Activated B cell treated with CpG ODN at 0.5 μM for 24 hours (primary cell): ENCODE data around the gene AFF1. TPM values are rescaled to one million over a fixed set of nuclear protein-coding genes. Genes with fewer than 3 reads are reported as not detected.

Experiments
- ATAC-seq: fragments of 200-7000 bp; cut with Tn5 transposase; one replicate; pipeline ENCODE4 v1.10.0; 2021; ENCODE audit warnings: low read depth, mild to moderate bottlenecking, moderate library complexity
- CTCF ChIA-PET: fragments of 350-600 bp; sonication (Branson Sonifier 250); formaldehyde crosslinking; loops from one replicate; lab custom pipeline; 2021; ENCODE audit warnings: antibody characterized with exemption; lab: Charles Lee
- POLR2A ChIA-PET: fragments of 350-600 bp; sonication (Branson Sonifier 250); formaldehyde crosslinking; loops from one replicate; lab custom pipeline; 2021; ENCODE audit warnings: antibody characterized with exemption; lab: Charles Lee
- DNase-seq: peaks from one replicate; pipeline ENCODE4 v3.0.0; 2022
- H3K27ac Mint-ChIP-seq: one replicate; pipeline ENCODE4 v1.8.0; 2020; ENCODE audit warnings: mixed read lengths
- H3K27me3 Mint-ChIP-seq: one replicate; pipeline ENCODE4 v1.8.0; 2021; ENCODE audit warnings: mixed read lengths
- H3K36me3 Mint-ChIP-seq: one replicate; pipeline ENCODE4 v1.8.0; 2021; ENCODE audit warnings: low read depth, mixed read lengths
- H3K4me1 Mint-ChIP-seq: one replicate; pipeline ENCODE4 v1.8.0; 2021; ENCODE audit warnings: mixed read lengths
- H3K4me3 Mint-ChIP-seq: one replicate; pipeline ENCODE4 v1.8.0; 2020; ENCODE audit warnings: mild to moderate bottlenecking, mixed read lengths
- H3K9me3 Mint-ChIP-seq: one replicate; pipeline ENCODE4 v1.8.0; 2020; ENCODE audit warnings: mixed read lengths
- intact Hi-C: fragments of 100-400 bp; cut with micrococcal nuclease; formaldehyde crosslinking; loops from one replicate; pipeline ENCODE4 v1.15.1; 2024
- total RNA-seq: library from RNA; stranded (reverse); gene quantifications from 2 replicates; pipeline ENCODE4 v1.2.3, GENCODE V29; 2022
- TF ChIP-seq, protein P1 (sequence below): fragments of 200-600 bp; IDR thresholded peaks from one replicate; pipeline ENCODE4 v1.8.0; 2022; ENCODE audit warnings: antibody characterized with exemption, mild to moderate bottlenecking

AFF1 gene
- total RNA-seq, 1 donor from 2014 or later: 60.8 TPM

DNA sequence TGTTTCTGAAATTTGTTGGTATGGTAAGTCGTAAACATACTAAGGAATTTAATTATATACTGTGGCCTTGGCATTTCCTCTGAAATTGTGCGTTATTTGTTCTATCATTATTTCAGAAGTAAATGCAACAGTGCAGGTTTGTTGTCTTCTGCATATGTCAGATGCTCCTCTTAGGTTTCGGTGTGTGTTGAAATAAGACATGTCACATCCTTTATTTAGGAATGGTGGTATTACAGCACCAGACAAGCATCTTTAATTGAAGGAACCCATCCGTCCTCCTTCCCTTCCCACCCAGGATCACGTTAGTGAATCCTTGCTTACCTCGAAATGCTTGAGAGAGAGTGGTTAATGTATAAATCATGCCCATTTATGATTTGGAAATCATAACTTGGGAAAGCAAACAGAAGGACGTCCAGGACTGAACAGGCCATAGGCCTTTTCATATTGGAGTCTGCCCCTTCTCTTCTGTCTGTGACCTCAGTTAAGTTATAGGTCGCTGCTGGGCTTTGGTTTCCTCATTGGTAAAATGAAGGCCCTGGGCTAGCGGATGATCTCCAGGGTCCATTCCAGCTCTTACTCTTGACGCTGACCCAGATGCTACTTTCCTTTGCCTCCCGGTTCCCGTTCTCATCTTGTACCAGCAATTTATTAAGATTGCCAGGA, 151.5 kb downstream of the AFF1 start:
- peaks cover 12% of the 10 kb centered on the region for H3K4me1 Mint-ChIP-seq

GRCh38 chr4:87087015-87087414, 152.2 kb downstream of the AFF1 start:
- Mint-ChIP-seq H3K4me3 (no peak overlapping the region), H3K9me3 (no peaks in the 10 kb centered on the region), H3K27me3 (no peaks in the 10 kb centered on the region), H3K4me1 (peaks cover 5% of the 10 kb centered on the region), H3K27ac (no peak overlapping the region), H3K36me3 (peaks cover 31% of the 10 kb centered on the region)
- no peak for ATAC-seq
- POLR2A ChIA-PET: no interaction called here
- intact Hi-C loops: no loop called here
- DNase-seq: no peak
- TF ChIP-seq, protein P1, sequence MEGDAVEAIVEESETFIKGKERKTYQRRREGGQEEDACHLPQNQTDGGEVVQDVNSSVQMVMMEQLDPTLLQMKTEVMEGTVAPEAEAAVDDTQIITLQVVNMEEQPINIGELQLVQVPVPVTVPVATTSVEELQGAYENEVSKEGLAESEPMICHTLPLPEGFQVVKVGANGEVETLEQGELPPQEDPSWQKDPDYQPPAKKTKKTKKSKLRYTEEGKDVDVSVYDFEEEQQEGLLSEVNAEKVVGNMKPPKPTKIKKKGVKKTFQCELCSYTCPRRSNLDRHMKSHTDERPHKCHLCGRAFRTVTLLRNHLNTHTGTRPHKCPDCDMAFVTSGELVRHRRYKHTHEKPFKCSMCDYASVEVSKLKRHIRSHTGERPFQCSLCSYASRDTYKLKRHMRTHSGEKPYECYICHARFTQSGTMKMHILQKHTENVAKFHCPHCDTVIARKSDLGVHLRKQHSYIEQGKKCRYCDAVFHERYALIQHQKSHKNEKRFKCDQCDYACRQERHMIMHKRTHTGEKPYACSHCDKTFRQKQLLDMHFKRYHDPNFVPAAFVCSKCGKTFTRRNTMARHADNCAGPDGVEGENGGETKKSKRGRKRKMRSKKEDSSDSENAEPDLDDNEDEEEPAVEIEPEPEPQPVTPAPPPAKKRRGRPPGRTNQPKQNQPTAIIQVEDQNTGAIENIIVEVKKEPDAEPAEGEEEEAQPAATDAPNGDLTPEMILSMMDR: no peak
- CTCF ChIA-PET: interaction anchor here (2.1 kb wide), 1 partner anchor 165 kb away, joined by 8 read pairs; no protein-coding TSS in a partner anchor

More for the DNA sequence above, 151.5 kb downstream of the AFF1 start:
- Mint-ChIP-seq H3K9me3 (no peaks in the 10 kb centered on the region), H3K27ac (no peak overlapping the region), H3K4me3 (no peak overlapping the region), H3K36me3 (peaks cover 31% of the 10 kb centered on the region), H3K27me3 (no peaks in the 10 kb centered on the region)
- intact Hi-C loops: no loop called here
- ChIA-PET CTCF (interaction anchor here (2.1 kb wide), 1 partner anchor 164 kb away, joined by 8 read pairs; no protein-coding TSS in a partner anchor), POLR2A (no interaction called here)
- no peak for ATAC-seq
- TF ChIP-seq, protein P1: no peak
- no peak for DNase-seq

- intact Hi-C loops: no loop called here
- H3K27me3 Mint-ChIP-seq: no peaks in the 10 kb centered on the region
- H3K9me3 Mint-ChIP-seq: no peaks in the 10 kb centered on the region
- ChIA-PET CTCF (interaction anchor here (2.1 kb wide), 1 partner anchor 165 kb away, joined by 8 read pairs; no protein-coding TSS in a partner anchor), POLR2A (interaction anchor here (2.6 kb wide), 1 partner anchor 81 kb away, joined by 10 read pairs; no protein-coding TSS in a partner anchor)
- peaks cover 7% of the 10 kb centered on the region for H3K4me1 Mint-ChIP-seq
- ATAC-seq: no peak
- no peak overlapping the region for H3K4me3 Mint-ChIP-seq
- DNase-seq: no peak
- TF ChIP-seq, protein P1: no peak
- no peak overlapping the region for H3K27ac Mint-ChIP-seq
- H3K36me3 Mint-ChIP-seq: peaks cover 34% of the 10 kb centered on the region
Observed at GRCh38 chr4:87087420-87087819, 152.6 kb downstream of the AFF1 start.

- no peaks in the 10 kb centered on the region for H3K27me3 Mint-ChIP-seq
- no peaks in the 10 kb centered on the region for H3K9me3 Mint-ChIP-seq
- DNase-seq: no peak
- no peak overlapping the region for H3K27ac Mint-ChIP-seq
- TF ChIP-seq, protein P1: no peak
- no peak overlapping the region for H3K4me3 Mint-ChIP-seq
- CTCF ChIA-PET: interaction anchor here (2.1 kb wide), 1 partner anchor 166 kb away, joined by 8 read pairs; no protein-coding TSS in a partner anchor
- no peak for ATAC-seq
- intact Hi-C loops: no loop called here
- H3K4me1 Mint-ChIP-seq: peaks cover 15% of the 10 kb centered on the region
- POLR2A ChIA-PET: interaction anchor here (0.6 to 2.6 kb wide), 2 partner anchors 82 to 136 kb away, joined by 3 to 10 read pairs; no protein-coding TSS in a partner anchor
- H3K36me3 Mint-ChIP-seq: peaks cover 39% of the 10 kb centered on the region
Observed at GRCh38 chr4:87088186-87088585, 153.4 kb downstream of the AFF1 start.

DNA sequence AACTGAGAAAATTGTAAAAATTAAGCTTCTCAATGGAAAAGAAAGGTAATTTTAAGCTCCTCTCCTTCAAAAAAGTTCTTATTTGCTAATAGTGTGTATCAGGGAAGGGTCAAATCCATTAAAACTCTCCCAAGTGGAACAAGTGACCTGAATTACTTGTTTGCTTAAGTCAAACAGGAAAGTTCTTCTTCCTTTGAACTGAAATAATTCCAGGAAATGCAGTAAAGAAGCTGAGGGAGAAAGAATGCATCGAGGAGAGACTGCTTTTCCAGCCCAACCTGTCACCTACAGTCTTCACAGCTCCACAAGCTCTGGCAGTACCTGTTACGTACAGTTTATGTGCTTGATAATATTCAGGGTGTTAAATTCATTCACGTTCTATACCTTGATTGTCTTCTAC, 154.6 kb downstream of the AFF1 start:
- no peak for DNase-seq
- Mint-ChIP-seq H3K4me1 (peaks cover 23% of the 10 kb centered on the region), H3K27ac (no peak overlapping the region), H3K9me3 (no peaks in the 10 kb centered on the region), H3K36me3 (peaks cover 44% of the 10 kb centered on the region), H3K4me3 (no peak overlapping the region), H3K27me3 (no peaks in the 10 kb centered on the region)
- ATAC-seq: no peak
- CTCF ChIA-PET: interaction anchor here (0.7 to 6.4 kb wide), 3 partner anchors 83 to 167 kb away, joined by 3 to 313 read pairs (median 3); partner anchors contain the start of gene AFF1
- POLR2A ChIA-PET: interaction anchor here (2.6 kb wide), 1 partner anchor 83 kb away, joined by 10 read pairs; no protein-coding TSS in a partner anchor
- TF ChIP-seq, protein P1: no peak
- intact Hi-C loops: no loop called here
